ENCODE data around the gene ZNF467.

The ZNF467 gene

GRCh38 chr7:149731207-149731955 lies 42.0 kb downstream of the ZNF467 start:
- H3K4me3 ChIP-seq (replicated peaks; ENCODE audit: insufficient read depth, low read length) = no peak overlapping the region
- no peaks in the 10 kb centered on the region for H3K27me3 ChIP-seq (ENCODE audit: insufficient read depth, poor library complexity, severe bottlenecking)
- no peak for DNase-seq (ENCODE audit: low read depth in 1 of 2, low spot score in 1 of 2)
- H3K27ac ChIP-seq (replicated peaks) = no peak overlapping the region
- TF ChIP-seq, protein P1, sequence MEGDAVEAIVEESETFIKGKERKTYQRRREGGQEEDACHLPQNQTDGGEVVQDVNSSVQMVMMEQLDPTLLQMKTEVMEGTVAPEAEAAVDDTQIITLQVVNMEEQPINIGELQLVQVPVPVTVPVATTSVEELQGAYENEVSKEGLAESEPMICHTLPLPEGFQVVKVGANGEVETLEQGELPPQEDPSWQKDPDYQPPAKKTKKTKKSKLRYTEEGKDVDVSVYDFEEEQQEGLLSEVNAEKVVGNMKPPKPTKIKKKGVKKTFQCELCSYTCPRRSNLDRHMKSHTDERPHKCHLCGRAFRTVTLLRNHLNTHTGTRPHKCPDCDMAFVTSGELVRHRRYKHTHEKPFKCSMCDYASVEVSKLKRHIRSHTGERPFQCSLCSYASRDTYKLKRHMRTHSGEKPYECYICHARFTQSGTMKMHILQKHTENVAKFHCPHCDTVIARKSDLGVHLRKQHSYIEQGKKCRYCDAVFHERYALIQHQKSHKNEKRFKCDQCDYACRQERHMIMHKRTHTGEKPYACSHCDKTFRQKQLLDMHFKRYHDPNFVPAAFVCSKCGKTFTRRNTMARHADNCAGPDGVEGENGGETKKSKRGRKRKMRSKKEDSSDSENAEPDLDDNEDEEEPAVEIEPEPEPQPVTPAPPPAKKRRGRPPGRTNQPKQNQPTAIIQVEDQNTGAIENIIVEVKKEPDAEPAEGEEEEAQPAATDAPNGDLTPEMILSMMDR (IDR thresholded peaks at IDR 0.05; ENCODE audit: insufficient read depth, low read length) = no peak
- no peak for TF ChIP-seq GABPA (IDR thresholded peaks at IDR 0.05; ENCODE audit: low read depth)
- TF ChIP-seq SPI1 (IDR thresholded peaks at IDR 0.05; ENCODE audit: borderline replicate concordance, low read depth) = no peak
- TF ChIP-seq POLR2AphosphoS5 (IDR thresholded peaks at IDR 0.05; ENCODE audit: low read depth) = no peak
- TF ChIP-seq, protein P2, sequence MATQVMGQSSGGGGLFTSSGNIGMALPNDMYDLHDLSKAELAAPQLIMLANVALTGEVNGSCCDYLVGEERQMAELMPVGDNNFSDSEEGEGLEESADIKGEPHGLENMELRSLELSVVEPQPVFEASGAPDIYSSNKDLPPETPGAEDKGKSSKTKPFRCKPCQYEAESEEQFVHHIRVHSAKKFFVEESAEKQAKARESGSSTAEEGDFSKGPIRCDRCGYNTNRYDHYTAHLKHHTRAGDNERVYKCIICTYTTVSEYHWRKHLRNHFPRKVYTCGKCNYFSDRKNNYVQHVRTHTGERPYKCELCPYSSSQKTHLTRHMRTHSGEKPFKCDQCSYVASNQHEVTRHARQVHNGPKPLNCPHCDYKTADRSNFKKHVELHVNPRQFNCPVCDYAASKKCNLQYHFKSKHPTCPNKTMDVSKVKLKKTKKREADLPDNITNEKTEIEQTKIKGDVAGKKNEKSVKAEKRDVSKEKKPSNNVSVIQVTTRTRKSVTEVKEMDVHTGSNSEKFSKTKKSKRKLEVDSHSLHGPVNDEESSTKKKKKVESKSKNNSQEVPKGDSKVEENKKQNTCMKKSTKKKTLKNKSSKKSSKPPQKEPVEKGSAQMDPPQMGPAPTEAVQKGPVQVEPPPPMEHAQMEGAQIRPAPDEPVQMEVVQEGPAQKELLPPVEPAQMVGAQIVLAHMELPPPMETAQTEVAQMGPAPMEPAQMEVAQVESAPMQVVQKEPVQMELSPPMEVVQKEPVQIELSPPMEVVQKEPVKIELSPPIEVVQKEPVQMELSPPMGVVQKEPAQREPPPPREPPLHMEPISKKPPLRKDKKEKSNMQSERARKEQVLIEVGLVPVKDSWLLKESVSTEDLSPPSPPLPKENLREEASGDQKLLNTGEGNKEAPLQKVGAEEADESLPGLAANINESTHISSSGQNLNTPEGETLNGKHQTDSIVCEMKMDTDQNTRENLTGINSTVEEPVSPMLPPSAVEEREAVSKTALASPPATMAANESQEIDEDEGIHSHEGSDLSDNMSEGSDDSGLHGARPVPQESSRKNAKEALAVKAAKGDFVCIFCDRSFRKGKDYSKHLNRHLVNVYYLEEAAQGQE (IDR thresholded peaks at IDR 0.05; ENCODE audit: insufficient replicate concordance, low read depth) = no peak

DNA sequence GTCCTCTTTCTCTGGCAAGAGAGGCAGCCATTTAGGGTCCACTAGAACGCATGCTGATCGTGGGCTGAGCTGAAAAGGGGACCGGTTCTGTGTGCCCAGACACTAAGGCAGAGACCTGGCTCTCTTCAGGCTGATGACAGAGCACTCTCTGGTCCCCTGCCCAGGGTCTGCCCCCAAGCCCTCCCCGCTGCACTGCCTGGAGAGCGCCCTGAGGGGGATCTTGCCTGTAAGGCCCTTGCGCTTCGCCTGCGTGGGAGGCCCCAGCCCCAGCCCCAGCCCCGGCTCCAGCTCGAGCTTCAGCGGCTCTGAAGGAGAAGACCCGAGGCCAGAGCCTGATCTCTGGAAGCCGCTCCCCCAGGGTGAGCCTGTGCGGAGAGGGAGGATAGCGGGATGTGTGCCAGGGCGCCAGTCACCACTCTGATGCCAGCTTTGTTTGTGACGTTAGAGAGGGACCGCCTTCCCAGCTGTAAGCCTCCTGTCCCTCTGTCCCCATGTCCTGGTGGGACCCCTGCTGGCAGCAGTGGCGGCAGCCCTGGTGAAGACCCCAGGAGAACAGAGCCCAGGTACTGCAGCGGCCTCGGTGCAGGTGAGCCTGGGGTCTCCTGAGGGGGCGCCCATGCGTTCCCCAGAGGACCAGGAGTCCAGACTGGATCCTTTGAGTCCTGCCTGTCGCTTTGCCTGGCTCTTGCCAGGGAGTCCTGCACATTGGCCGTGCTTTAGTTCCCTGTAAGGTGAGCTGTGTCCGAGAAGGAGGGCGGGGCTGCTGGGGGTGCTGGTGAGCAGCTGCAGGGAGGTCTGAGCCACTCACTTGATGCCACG lies 43.2 kb downstream of the ZNF467 start:
- TF ChIP-seq, protein P1 (IDR thresholded peaks at IDR 0.05; ENCODE audit: insufficient read depth, low read length) = no peak
- TF ChIP-seq GABPA (IDR thresholded peaks at IDR 0.05; ENCODE audit: low read depth) (no peak), POLR2AphosphoS5 (IDR thresholded peaks at IDR 0.05; ENCODE audit: low read depth) (no peak), SPI1 (IDR thresholded peaks at IDR 0.05; ENCODE audit: borderline replicate concordance, low read depth) (no peak)
- TF ChIP-seq, protein P2 (IDR thresholded peaks at IDR 0.05; ENCODE audit: insufficient replicate concordance, low read depth) = no peak
- DNase-seq (ENCODE audit: low read depth in 1 of 2, low spot score in 1 of 2) = no peak
- no peaks in the 10 kb centered on the region for H3K27me3 ChIP-seq (ENCODE audit: insufficient read depth, poor library complexity, severe bottlenecking)
- H3K4me3 ChIP-seq (replicated peaks; ENCODE audit: insufficient read depth, low read length) = no peak overlapping the region
- H3K27ac ChIP-seq (replicated peaks) = no peak overlapping the region

- DNase-seq (ENCODE audit: low read depth in 1 of 2, low spot score in 1 of 2) = no peak
- H3K27ac ChIP-seq (replicated peaks) = no peak overlapping the region
- no peaks in the 10 kb centered on the region for H3K27me3 ChIP-seq (ENCODE audit: insufficient read depth, poor library complexity, severe bottlenecking)
- TF ChIP-seq SPI1 (IDR thresholded peaks at IDR 0.05; ENCODE audit: borderline replicate concordance, low read depth) (no peak), GABPA (IDR thresholded peaks at IDR 0.05; ENCODE audit: low read depth) (no peak), POLR2AphosphoS5 (IDR thresholded peaks at IDR 0.05; ENCODE audit: low read depth) (no peak)
- TF ChIP-seq, protein P1 (IDR thresholded peaks at IDR 0.05; ENCODE audit: insufficient read depth, low read length) = no peak
- TF ChIP-seq, protein P2 (IDR thresholded peaks at IDR 0.05; ENCODE audit: insufficient replicate concordance, low read depth) = no peak
- H3K4me3 ChIP-seq (replicated peaks; ENCODE audit: insufficient read depth, low read length) = no peak overlapping the region
Observed at GRCh38 chr7:149729586-149729982, 43.8 kb downstream of the ZNF467 start.
